DMS79 (cell line): Measurements from ENCODE around the gene GNB5.

Experiments
- DNase-seq: peaks from one replicate; lab custom pipeline; 2025; lab: John Stamatoyannopoulos, UW

The GNB5 gene

GRCh38 chr15:52140646-52141045, 50.5 kb downstream of the GNB5 start:
- DNase-seq, result no peak

GRCh38 chr15:52139599-52140462, 51.4 kb downstream of the GNB5 start:
- no peak for DNase-seq

GRCh38 chr15:52137432-52138357, 53.5 kb downstream of the GNB5 start:
- no peak for DNase-seq

- no peak for DNase-seq
Measured at GRCh38 chr15:52136442-52136980, 54.7 kb downstream of the GNB5 start.

- no peak for DNase-seq
Measured at GRCh38 chr15:52134502-52135144, 56.6 kb downstream of the GNB5 start.

- no peak for DNase-seq
Measured at GRCh38 chr15:52133510-52134220, 57.5 kb downstream of the GNB5 start.

- no peak for DNase-seq
Measured at GRCh38 chr15:52132066-52132465, 59.1 kb downstream of the GNB5 start.

GRCh38 chr15:52128568-52128967, 62.6 kb downstream of the GNB5 start:
- no peak for DNase-seq

GRCh38 chr15:52124270-52124880, 66.8 kb downstream of the GNB5 start:
- no peak for DNase-seq

- no peak for DNase-seq
Measured at GRCh38 chr15:52121896-52122295, 69.3 kb downstream of the GNB5 start.

- no peak for DNase-seq
Measured at GRCh38 chr15:52121006-52121405, 70.2 kb downstream of the GNB5 start.

- no peak for DNase-seq
Measured at GRCh38 chr15:52120488-52120887, 70.7 kb downstream of the GNB5 start.

GRCh38 chr15:52118969-52119749, 72.0 kb downstream of the GNB5 start:
- no peak for DNase-seq

GRCh38 chr15:52117549-52117948, 73.6 kb downstream of the GNB5 start:
- no peak for DNase-seq

- DNase-seq, result no peak
Measured at GRCh38 chr15:52115598-52116427, 75.4 kb downstream of the GNB5 start.

GRCh38 chr15:52114261-52115055, 76.7 kb downstream of the GNB5 start:
- no peak for DNase-seq

GRCh38 chr15:52113708-52114107, 77.5 kb downstream of the GNB5 start:
- DNase-seq, result no peak

GRCh38 chr15:52113235-52113634, 78.0 kb downstream of the GNB5 start:
- DNase-seq, result no peak
